IPS-15b (cell line): ENCODE data around the gene CDYL.
A peak's percentile ranks its signal among the peaks of the same experiment; 100 is the strongest.

ENCODE experiments used
- H3K27me3 ChIP-seq: one replicate; pipeline ENCODE4 v1.6.1; 2013; ENCODE audit warnings: low read length; ENCODE audit not compliant: control insufficient read depth, insufficient read depth
- H3K36me3 ChIP-seq: one replicate; pipeline ENCODE4 v1.6.1; 2013; ENCODE audit warnings: low read length; ENCODE audit not compliant: control insufficient read depth, insufficient read depth
- H3K4me1 ChIP-seq: one replicate; pipeline ENCODE4 v1.6.1; 2013; ENCODE audit warnings: mild to moderate bottlenecking, low read length; ENCODE audit not compliant: control insufficient read depth, insufficient read depth
- H3K4me3 ChIP-seq: one replicate; pipeline ENCODE4 v1.5.1; 2013; ENCODE audit warnings: low read depth, low read length
- H3K9ac ChIP-seq: one replicate; pipeline ENCODE4 v1.6.1; 2013; ENCODE audit warnings: low read depth, mild to moderate bottlenecking, low read length
- H3K9me3 ChIP-seq: one replicate; pipeline ENCODE4 v1.6.1; 2013; ENCODE audit warnings: mild to moderate bottlenecking, low read length; ENCODE audit not compliant: control insufficient read depth, insufficient read depth

Gene CDYL

DNA sequence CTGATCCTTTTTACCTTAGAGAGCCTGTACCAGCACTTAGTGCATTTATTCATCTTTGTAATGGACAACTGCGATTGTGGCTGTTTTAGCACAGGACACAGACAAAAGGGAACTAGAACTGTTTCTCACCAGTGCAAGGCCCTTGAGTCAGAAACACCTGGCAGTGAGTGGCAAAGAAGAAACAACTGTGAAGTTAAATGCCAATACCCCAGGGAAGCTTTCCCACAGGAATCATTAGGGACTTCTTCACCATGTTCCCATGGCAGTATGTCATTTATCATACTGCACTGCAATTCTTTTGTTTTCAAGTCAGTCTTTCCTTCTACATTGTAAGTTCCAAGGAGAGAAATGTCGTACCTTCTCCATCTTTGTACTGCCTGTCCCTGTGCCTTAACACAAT is 28.6 kb upstream of the CDYL start:
- Histone ChIP-seq H3K27me3 (peaks cover 26% of the 10 kb centered on the region), H3K9me3 (no peaks in the 10 kb centered on the region), H3K4me1 (peaks cover 5% of the 10 kb centered on the region), H3K4me3 (no peak overlapping the region), H3K36me3 (no peaks in the 10 kb centered on the region), H3K9ac (no peak overlapping the region)

DNA sequence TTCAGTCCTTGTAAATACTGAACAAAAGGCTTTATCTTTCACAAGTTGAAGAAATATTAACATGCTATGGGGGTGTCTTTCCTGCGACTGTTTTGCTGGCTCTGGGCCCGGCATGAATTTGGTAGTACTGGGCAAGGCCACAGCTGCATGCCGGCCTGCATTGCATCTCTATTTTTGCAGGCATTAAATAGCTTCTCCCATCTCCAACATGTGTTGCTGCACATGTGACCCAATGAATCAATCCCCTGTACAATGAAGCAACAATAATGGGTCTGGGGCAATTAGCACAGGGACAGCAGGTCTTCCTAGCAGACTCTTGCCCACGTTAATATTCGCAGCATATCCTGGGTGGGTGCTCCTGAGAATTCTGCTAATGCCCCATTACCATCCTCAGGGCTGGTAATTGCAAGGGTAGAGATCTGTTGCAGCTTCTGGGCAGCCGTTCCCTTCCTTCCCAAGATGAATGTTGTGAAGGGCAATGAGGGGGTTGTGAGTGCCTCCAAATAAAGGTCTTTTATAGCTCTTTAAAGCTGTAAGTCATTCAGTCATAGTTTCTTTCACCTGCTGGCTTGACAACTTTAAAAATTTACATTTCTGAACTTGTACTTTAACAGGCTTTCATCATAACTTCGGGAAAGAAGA is 24.3 kb upstream of the CDYL start:
- peaks cover 51% of the 10 kb centered on the region for H3K27me3 ChIP-seq

DNA sequence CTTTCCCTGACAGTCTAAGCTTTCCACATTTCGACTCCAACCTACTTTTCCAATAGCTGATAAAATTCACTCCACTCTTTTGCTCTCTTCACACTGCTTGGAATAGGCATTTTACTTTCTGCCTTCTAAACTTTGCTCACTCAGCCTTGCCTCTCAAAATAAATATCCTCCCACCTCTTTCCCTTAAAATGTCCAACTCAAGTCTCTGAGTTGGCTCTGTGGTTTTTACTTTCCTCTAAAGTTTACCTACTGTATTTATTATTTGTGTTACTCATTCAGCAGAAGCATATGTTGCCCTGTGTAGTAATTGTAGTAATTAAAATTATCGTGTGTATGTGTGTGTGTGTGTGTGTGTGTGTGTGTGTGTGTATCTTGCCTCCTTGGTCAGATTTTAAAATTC is 20.0 kb upstream of the CDYL start:
- Histone ChIP-seq H3K4me3 (no peak overlapping the region), H3K4me1 (peaks cover 5% of the 10 kb centered on the region), H3K27me3 (peaks cover 37% of the 10 kb centered on the region), H3K36me3 (no peaks in the 10 kb centered on the region), H3K9me3 (no peaks in the 10 kb centered on the region), H3K9ac (no peak overlapping the region)

More for the DNA sequence above, 24.3 kb upstream of the CDYL start:
- H3K4me3 ChIP-seq: no peak overlapping the region
- no peak overlapping the region for H3K9ac ChIP-seq
- no peaks in the 10 kb centered on the region for H3K9me3 ChIP-seq
- H3K4me1 ChIP-seq: peaks cover 5% of the 10 kb centered on the region
- no peaks in the 10 kb centered on the region for H3K36me3 ChIP-seq

DNA sequence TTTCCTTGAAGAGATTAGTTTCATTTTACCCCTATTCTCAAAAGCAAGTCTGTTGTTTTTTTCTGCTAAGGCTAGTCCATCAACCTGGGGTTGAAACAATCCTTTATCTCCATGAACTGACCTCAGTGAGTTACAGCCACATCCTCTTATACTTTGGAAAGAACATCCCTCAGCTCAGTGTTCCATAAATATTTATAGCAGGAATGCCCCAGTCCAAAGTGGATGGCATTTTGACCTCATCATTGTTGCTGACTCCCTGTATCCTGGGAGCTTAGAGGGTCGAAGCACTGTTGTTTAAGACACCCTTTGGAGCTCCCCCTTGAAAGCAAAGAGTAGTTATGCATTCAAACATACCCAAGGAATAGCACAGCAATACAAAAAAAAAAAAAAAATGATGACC is 16.2 kb upstream of the CDYL start:
- Histone ChIP-seq H3K9ac (no peak overlapping the region), H3K27me3 (peaks cover 10% of the 10 kb centered on the region), H3K9me3 (no peaks in the 10 kb centered on the region), H3K4me3 (no peak overlapping the region), H3K4me1 (no peaks in the 10 kb centered on the region), H3K36me3 (no peaks in the 10 kb centered on the region)

DNA sequence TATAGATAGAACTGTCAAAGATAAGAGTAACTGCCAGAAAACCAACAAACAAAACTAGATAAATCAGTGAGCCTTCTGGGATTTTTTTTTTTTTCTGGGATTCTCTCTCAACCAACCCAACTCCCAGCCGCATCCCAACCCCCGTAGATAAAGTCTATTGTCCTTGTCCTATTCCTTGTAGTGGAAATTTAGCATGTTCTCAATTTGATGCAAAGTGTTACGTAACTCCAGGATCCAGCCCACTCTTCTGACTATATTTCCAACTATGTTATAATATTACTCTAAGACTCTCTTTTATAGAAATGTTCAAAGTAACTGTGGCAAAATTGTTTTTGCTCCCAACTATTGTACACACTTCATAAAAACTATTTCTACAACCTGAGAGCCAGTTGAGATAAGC is 15.4 kb upstream of the CDYL start:
- H3K4me1 ChIP-seq: no peaks in the 10 kb centered on the region
- no peak overlapping the region for H3K4me3 ChIP-seq
- peaks cover 6% of the 10 kb centered on the region for H3K27me3 ChIP-seq
- no peaks in the 10 kb centered on the region for H3K9me3 ChIP-seq
- H3K36me3 ChIP-seq: no peaks in the 10 kb centered on the region
- H3K9ac ChIP-seq: no peak overlapping the region

DNA sequence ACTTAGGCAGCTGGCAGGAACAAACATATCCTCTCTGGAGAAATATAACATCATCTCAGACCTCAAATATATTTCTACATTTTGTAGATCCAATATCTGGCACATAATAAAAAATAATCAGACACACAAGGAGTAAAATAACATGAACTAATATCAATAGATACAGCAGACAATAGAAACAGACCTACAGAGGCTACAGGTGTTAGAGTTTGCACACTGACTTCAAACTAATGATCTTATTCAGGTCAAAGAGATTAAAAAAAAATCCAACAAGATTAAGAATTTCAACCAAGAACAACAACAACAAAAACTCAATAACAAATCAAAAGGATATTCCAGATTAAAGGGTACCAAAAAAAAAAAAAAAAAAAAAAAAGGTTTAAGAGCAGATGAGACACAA is 13.9 kb upstream of the CDYL start:
- H3K4me1 ChIP-seq: no peaks in the 10 kb centered on the region
- H3K4me3 ChIP-seq: no peak overlapping the region
- H3K9me3 ChIP-seq: no peaks in the 10 kb centered on the region
- H3K27me3 ChIP-seq: no peaks in the 10 kb centered on the region
- H3K9ac ChIP-seq: no peak overlapping the region
- no peaks in the 10 kb centered on the region for H3K36me3 ChIP-seq

DNA sequence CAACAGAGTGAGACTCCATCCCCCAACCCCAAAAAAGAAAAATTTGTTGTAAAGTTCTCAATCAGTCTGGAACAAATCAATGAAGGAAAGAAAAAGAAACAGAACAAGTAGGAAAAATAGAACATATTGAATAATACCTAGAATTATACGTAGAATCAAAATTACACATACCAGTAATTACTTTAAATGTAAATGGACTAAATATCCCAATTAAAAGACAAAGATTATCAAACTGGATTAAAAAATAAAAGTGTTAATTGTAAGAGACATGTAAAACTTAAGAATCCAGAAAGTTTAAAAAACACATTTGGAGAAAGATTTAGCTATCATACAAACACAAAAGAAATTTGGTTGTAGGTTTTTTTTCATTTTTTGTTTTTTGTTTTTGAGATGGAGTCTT is 12.3 kb upstream of the CDYL start:
- H3K27me3 ChIP-seq: no peaks in the 10 kb centered on the region
- no peak overlapping the region for H3K4me3 ChIP-seq
- H3K9ac ChIP-seq: no peak overlapping the region
- H3K36me3 ChIP-seq: no peaks in the 10 kb centered on the region
- no peaks in the 10 kb centered on the region for H3K4me1 ChIP-seq
- no peaks in the 10 kb centered on the region for H3K9me3 ChIP-seq

DNA sequence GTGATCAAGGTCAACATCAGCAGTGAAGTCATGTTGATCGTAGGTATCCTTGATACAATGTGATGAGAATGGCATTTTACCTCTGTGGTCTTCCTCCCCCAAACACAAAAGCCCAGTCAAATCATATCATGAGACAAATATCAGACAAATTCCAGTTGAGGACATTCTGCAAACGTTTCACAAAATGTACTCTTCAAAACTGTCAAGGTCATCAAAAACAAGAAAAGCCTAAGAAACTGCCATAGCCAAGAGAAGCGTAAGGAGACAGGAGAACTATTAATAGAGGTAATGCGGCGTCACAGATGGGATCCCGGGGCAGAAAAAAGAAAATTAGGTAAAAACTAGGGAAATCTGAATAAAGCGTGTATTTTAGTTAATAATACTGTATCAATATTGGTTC is 7.4 kb upstream of the CDYL start:
- Histone ChIP-seq H3K4me3 (no peak overlapping the region), H3K9ac (no peak overlapping the region), H3K36me3 (no peaks in the 10 kb centered on the region), H3K9me3 (no peaks in the 10 kb centered on the region), H3K4me1 (peaks cover 11% of the 10 kb centered on the region), H3K27me3 (no peaks in the 10 kb centered on the region)

DNA sequence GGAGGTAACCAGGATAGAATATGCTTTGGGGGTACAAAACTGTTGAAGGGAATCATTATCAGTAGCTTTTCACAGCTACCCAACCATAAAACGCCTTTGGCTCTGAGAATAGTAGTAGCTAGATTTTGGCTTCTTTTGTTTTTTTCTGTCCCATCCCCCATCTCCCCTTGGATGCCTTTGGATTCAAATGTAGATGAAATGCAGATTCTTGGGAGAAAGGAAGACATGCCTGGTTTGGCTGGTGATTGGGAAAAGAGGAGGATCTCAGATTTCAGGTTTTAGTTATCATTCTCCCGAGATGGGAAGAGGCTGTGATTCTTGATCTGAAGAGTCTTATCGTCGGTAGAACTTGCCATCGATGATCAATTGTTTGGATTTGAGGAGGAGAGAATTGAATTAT is 3.5 kb upstream of the CDYL start:
- Histone ChIP-seq H3K4me1 (peaks cover 11% of the 10 kb centered on the region), H3K9ac (no peak overlapping the region), H3K27me3 (peaks cover 7% of the 10 kb centered on the region), H3K9me3 (no peaks in the 10 kb centered on the region), H3K36me3 (no peaks in the 10 kb centered on the region), H3K4me3 (peak overlapping the region; percentile 64)

DNA sequence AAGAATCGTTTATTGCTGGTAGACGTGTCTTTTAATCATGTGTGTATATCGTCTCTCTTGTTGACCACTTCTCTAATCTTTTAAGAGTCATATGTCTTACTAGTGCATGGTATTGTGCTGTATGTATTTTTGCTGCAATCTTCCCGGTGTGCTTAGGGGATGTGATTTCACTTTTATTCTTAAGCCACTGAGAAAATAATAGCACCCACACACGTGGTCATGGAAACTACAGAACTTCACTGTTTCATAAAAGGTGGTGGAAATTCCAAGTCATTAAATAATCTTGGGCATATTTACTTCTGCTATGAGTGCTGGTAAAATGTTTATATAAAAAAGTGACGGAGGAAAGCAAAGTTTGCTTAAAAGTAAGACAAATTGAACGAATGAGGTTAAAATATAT is 3.0 kb upstream of the CDYL start:
- Histone ChIP-seq H3K4me1 (peaks cover 11% of the 10 kb centered on the region), H3K9ac (no peak overlapping the region), H3K36me3 (no peaks in the 10 kb centered on the region), H3K9me3 (no peaks in the 10 kb centered on the region), H3K27me3 (peaks cover 11% of the 10 kb centered on the region), H3K4me3 (peak overlapping the region; percentile 64)

DNA sequence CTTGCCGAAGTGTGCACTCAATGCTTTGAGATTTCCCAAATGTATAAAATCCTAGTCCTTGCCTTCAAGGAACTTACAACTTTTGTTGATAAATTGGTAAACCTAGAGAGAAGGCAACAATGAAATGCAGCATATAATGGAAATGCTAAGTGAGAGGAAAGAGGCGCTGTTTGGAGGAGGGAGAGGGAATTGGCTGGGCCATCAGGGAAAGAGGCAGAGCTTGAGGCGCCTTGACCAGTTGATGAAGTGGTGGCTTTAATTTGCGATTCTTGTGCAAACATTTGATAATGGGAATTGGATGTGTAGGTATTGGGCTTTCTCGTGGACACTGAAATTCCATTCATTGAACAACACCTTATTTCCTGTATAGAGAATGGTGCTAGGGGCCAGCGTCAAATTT is 1.9 kb upstream of the CDYL start:
- no peaks in the 10 kb centered on the region for H3K36me3 ChIP-seq
- no peak overlapping the region for H3K9ac ChIP-seq
- peaks cover 11% of the 10 kb centered on the region for H3K4me1 ChIP-seq
- H3K4me3 ChIP-seq: peak overlapping the region; percentile 64
- H3K27me3 ChIP-seq: peaks cover 22% of the 10 kb centered on the region
- no peaks in the 10 kb centered on the region for H3K9me3 ChIP-seq

DNA sequence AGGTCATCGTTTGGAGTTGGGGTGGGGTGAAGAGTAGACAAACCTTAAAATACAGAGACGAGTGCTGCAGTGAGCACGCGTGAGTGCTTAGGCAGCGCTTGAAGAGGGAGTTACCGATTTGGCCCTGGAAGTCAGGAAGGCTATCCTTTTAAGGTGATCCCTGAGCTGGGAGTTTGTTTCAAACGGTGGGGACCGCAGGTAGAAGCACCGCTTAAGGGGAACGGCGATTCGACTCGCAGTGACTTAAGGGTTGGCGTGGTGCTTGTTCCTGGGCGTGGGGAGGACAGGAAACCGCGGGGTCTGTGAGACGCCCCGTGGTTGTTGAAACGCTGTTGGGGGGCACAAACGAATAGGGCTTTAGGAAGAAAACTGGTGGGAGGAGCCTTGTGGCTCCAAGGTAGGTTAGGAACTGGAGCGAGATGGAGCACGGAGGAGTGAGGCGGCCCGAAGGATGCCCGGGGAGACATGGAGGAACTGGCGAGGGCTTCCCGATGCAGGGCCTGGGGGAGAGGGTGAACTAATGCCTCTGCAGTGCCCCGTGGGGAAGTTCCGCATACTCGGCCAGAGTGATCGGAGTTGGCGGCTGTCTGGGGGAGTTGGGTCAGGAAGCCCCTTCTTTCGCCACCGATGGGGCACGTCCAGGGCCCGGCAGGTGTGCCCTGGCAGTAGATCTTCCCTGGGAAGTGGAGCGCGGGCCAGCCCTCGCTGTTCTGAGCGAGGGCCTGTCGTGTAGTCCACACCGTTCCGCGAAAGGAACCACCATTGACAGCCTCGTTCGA is 1.3 kb upstream of the CDYL start:
- Histone ChIP-seq H3K4me3 (peak overlapping the region; percentile 64), H3K9me3 (no peaks in the 10 kb centered on the region), H3K4me1 (peaks cover 15% of the 10 kb centered on the region), H3K27me3 (peaks cover 28% of the 10 kb centered on the region), H3K36me3 (no peaks in the 10 kb centered on the region), H3K9ac (no peak overlapping the region)
